H1 (cell line): Measurements from ENCODE around the gene CBFA2T2. TPM values are rescaled to one million over a fixed set of nuclear protein-coding genes. Genes with fewer than 3 reads are reported as not detected.

Experiments used
- CTCF ChIA-PET: fragments of 300-600 bp; sonication (Branson Sonifier 250); formaldehyde crosslinking; loops from one replicate; lab custom pipeline; 2021; ENCODE audit not compliant: partially characterized antibody; lab: Charles Lee
- POLR2A ChIA-PET: fragments of 300-600 bp; sonication (Branson Sonifier 250); formaldehyde crosslinking; loops from one replicate; lab custom pipeline; 2021; ENCODE audit warnings: inconsistent platforms; ENCODE audit not compliant: partially characterized antibody; lab: Charles Lee
- DNase-seq, 2 experiments: peaks; one replicate each; pipeline versions ENCODE4 v3.0.0 to v3.0.0-alpha.2; 2010 to 2022; ENCODE audit warnings: low spot score in 2 of 2, low read depth in 1 of 2, mixed read lengths in 1 of 2
- FAIRE-seq: peaks from 2 replicates; lab custom pipeline; 2011; peaks lifted over from hg19 to GRCh38; lab: Jason Lieb, UNC
- H2AFZ ChIP-seq: 2 replicates; pipeline ENCODE4 v1.8.1; 2012; ENCODE audit warnings: low read length, inconsistent platforms
- H2AK5ac ChIP-seq: 2 replicates; pipeline ENCODE4 v1.6.1; 2013; ENCODE audit warnings: low read depth, low read length
- H2BK120ac ChIP-seq: replicated peaks from 2 replicates; pipeline ENCODE3; 2013; ENCODE audit warnings: low read depth, low read length, inconsistent platforms
- H2BK12ac ChIP-seq: 2 replicates; pipeline ENCODE4 v1.6.1; 2013; ENCODE audit warnings: low read depth, low read length
- H2BK15ac ChIP-seq: 2 replicates; pipeline ENCODE4 v1.6.1; 2013; ENCODE audit warnings: low read length
- H2BK20ac ChIP-seq: 2 replicates; pipeline ENCODE4 v1.6.1; 2013; ENCODE audit warnings: low read length
- H2BK5ac ChIP-seq: 2 replicates; pipeline ENCODE4 v1.6.1; 2013; ENCODE audit warnings: low read depth, low read length
- H3K14ac ChIP-seq: 2 replicates; pipeline ENCODE4 v1.6.1; 2013; ENCODE audit warnings: inconsistent platforms; ENCODE audit not compliant: insufficient read length
- H3K18ac ChIP-seq: 2 replicates; pipeline ENCODE4 v1.6.1; 2013; ENCODE audit warnings: low read length; ENCODE audit errors: extremely low read depth
- H3K23ac ChIP-seq: 2 replicates; pipeline ENCODE4 v1.6.1; 2013; ENCODE audit warnings: inconsistent platforms; ENCODE audit not compliant: insufficient read length
- H3K23me2 ChIP-seq: 2 replicates; pipeline ENCODE4 v1.6.1; 2013; ENCODE audit warnings: low read depth, low read length
- H3K27ac ChIP-seq: 2 replicates; pipeline ENCODE4 v1.6.1; 2011; ENCODE audit warnings: low read depth, low read length, inconsistent platforms
- H3K27me3 ChIP-seq, 4 experiments: replicated peaks in 1 of 4; 1 replicate in 1 of 4; 2 replicates in 3 of 4; pipeline versions ENCODE4 v1.6.1 to v1.8.1; 2011 to 2013; ENCODE audit warnings: low read length in 3 of 4, mild to moderate bottlenecking in 3 of 4, inconsistent platforms in 2 of 4, mixed read lengths in 2 of 4, moderate library complexity in 1 of 4; ENCODE audit not compliant: control insufficient read depth in 3 of 4, insufficient read depth in 3 of 4; ENCODE audit errors: extremely low read depth in 1 of 4
- H3K36me3 ChIP-seq, 4 experiments: 2 replicates each; pipeline versions ENCODE4 v1.6.1 to v1.8.1; 2011 to 2013; ENCODE audit warnings: mild to moderate bottlenecking in 4 of 4, low read length in 3 of 4, moderate library complexity in 2 of 4, control low read depth in 1 of 4, inconsistent platforms in 1 of 4; ENCODE audit not compliant: insufficient read depth in 4 of 4, control insufficient read depth in 2 of 4
- H3K4ac ChIP-seq: replicated peaks from 2 replicates; pipeline ENCODE3; 2013; ENCODE audit warnings: low read length, low read depth, mixed read lengths, inconsistent platforms; ENCODE audit not compliant: insufficient read length
- H3K4me1 ChIP-seq, 4 experiments: replicated peaks in 1 of 4; 1 replicate in 1 of 4; 2 replicates in 3 of 4; pipeline versions ENCODE4 v1.6.1 to v1.8.1; 2011 to 2013; ENCODE audit warnings: low read length in 3 of 4, inconsistent platforms in 2 of 4, mixed read lengths in 1 of 4; ENCODE audit not compliant: insufficient read depth in 4 of 4, control insufficient read depth in 3 of 4
- H3K4me2 ChIP-seq, 2 experiments: 2 replicates each; pipeline versions ENCODE4 v1.6.1 to v1.8.1; 2011 to 2013; ENCODE audit warnings: low read depth in 2 of 2, low read length in 2 of 2, control low read depth in 1 of 2, inconsistent platforms in 1 of 2, mild to moderate bottlenecking in 1 of 2; ENCODE audit not compliant: insufficient read depth in 1 of 2
- H3K4me3 ChIP-seq, 4 experiments: fragments of 200-600, 300-600 bp in 1 of 4; sonication (generic), shearing (Covaris generic), sonication (Bioruptor Twin) in 1 of 4; 2 replicates each; pipeline versions ENCODE4 v1.5.1 to v1.8.1; 2011 to 2016; ENCODE audit warnings: low read length in 4 of 4, low read depth in 3 of 4, control low read depth in 2 of 4, inconsistent platforms in 2 of 4, mild to moderate bottlenecking in 2 of 4, mixed read lengths in 1 of 4, moderate library complexity in 1 of 4; ENCODE audit not compliant: insufficient read depth in 2 of 4; ENCODE audit errors: extremely low read depth in 1 of 4
- H3K56ac ChIP-seq: replicated peaks from 2 replicates; pipeline ENCODE3; 2013; ENCODE audit warnings: low read depth, mild to moderate bottlenecking, mixed read lengths, low read length, inconsistent platforms; ENCODE audit not compliant: insufficient read length
- H3K79me1 ChIP-seq: 2 replicates; pipeline ENCODE4 v1.6.1; 2013; ENCODE audit warnings: low read depth, low read length, control low read depth
- H3K79me2 ChIP-seq, 2 experiments: 2 replicates each; pipeline versions ENCODE4 v1.6.1 to v1.8.1; 2012 to 2013; ENCODE audit warnings: low read length in 2 of 2, mild to moderate bottlenecking in 2 of 2, inconsistent platforms in 1 of 2; ENCODE audit not compliant: insufficient read depth in 2 of 2, control insufficient read depth in 1 of 2
- H3K9ac ChIP-seq, 4 experiments: replicated peaks in 1 of 4; 1 replicate in 1 of 4; 2 replicates in 3 of 4; pipeline versions ENCODE4 v1.6.1 to v1.8.1; 2011 to 2013; ENCODE audit warnings: low read depth in 3 of 4, low read length in 3 of 4, control low read depth in 2 of 4, mild to moderate bottlenecking in 2 of 4, moderate library complexity in 2 of 4, inconsistent platforms in 1 of 4; ENCODE audit errors: extremely low read depth in 1 of 4
- H3K9me3 ChIP-seq, 2 experiments: 2 replicates each; pipeline versions ENCODE4 v1.6.1 to v1.8.1; 2012 to 2013; ENCODE audit warnings: mild to moderate bottlenecking in 2 of 2, moderate library complexity in 2 of 2, control low read depth in 1 of 2, inconsistent platforms in 1 of 2, low read depth in 1 of 2, low read length in 1 of 2, mixed read lengths in 1 of 2; ENCODE audit not compliant: insufficient read depth in 2 of 2
- H4K20me1 ChIP-seq, 2 experiments: replicated peaks in 1 of 2; 2 replicates each; pipeline versions ENCODE3 to v1.8.1; 2011 to 2013; ENCODE audit warnings: inconsistent platforms in 2 of 2, low read length in 2 of 2, mild to moderate bottlenecking in 1 of 2; ENCODE audit not compliant: insufficient read depth in 2 of 2, control insufficient read depth in 1 of 2
- H4K5ac ChIP-seq: 2 replicates; pipeline ENCODE4 v1.6.1; 2013; ENCODE audit warnings: low read length, low read depth, mixed read lengths, inconsistent platforms; ENCODE audit not compliant: insufficient read length
- H4K8ac ChIP-seq: 2 replicates; pipeline ENCODE4 v1.8.0; 2013; ENCODE audit warnings: mild to moderate bottlenecking, moderate library complexity, low read length, inconsistent platforms; ENCODE audit not compliant: insufficient read depth; ENCODE audit errors: extremely low read depth
- H4K91ac ChIP-seq: replicated peaks from 2 replicates; pipeline ENCODE3; 2013; ENCODE audit warnings: low read length, mixed read lengths, inconsistent platforms; ENCODE audit not compliant: insufficient read length
- KDM4A ChIP-seq: IDR thresholded peaks from one replicate; pipeline ENCODE4 v1.7.1; 2012; ENCODE audit warnings: low read depth, mild to moderate bottlenecking, moderate library complexity, low read length, inconsistent platforms; ENCODE audit not compliant: severe bottlenecking
- NRF1 ChIP-seq: IDR thresholded peaks from 2 replicates; pipeline ENCODE4 v1.6.1; 2011; ENCODE audit warnings: mild to moderate bottlenecking, low read depth, low read length, improper control_type of control experiment
- PHF8 ChIP-seq: fragments of 200-600 bp; sonication (generic); conservative IDR thresholded peaks from 2 replicates; pipeline ENCODE4 v1.7.1; 2012; ENCODE audit warnings: low read depth, mild to moderate bottlenecking, inconsistent platforms, low read length, moderate library complexity
- POLR2A ChIP-seq, 2 experiments: IDR thresholded peaks; 1 replicate in 1 of 2; 2 replicates in 1 of 2; pipeline ENCODE4 v1.6.1; 2011; ENCODE audit warnings: low read depth in 2 of 2, low read length in 2 of 2, mild to moderate bottlenecking in 2 of 2; ENCODE audit errors: control extremely low read depth in 1 of 2
- RBBP5 ChIP-seq: IDR thresholded peaks from 2 replicates; pipeline ENCODE4 v1.7.1; 2012; ENCODE audit warnings: low read depth, mild to moderate bottlenecking, inconsistent platforms, low read length, moderate library complexity, borderline replicate concordance
- RNF2 ChIP-seq: fragments of 200-900, 300-1000 bp; sonication (generic); IDR thresholded peaks from 2 replicates; pipeline ENCODE4 v1.7.1; 2016; ENCODE audit warnings: borderline replicate concordance, low read depth, mild to moderate bottlenecking, antibody characterized with exemption, low read length; ENCODE audit not compliant: poor library complexity, severe bottlenecking; ENCODE audit errors: missing control alignments
- WGBS, 2 experiments: shearing (Covaris generic) in 1 of 2; methylation state at CpG; one replicate each; pipeline versions ENCODE4 v1.1.6 to v1.1.7; 2013 to 2015; ENCODE audit warnings: low lambda C conversion rate in 2 of 2, mixed read lengths in 2 of 2, inconsistent platforms in 1 of 2, low coverage in 1 of 2, missing lambda C conversion rate in 1 of 2; ENCODE audit not compliant: insufficient replicate concordance in 2 of 2, insufficient coverage in 1 of 2, insufficient read length in 1 of 2; ENCODE audit errors: extremely low coverage in 1 of 2, missing lambda C conversion rate in 1 of 2; 5-methylcytosine and 5-hydroxymethylcytosine counted together
- polyA plus RNA-seq, 7 experiments: library from polyadenylated mRNA; depleted of rRNA in 3 of 7; stranded (reverse) in 5 of 7; unstranded in 2 of 7; fragments of >200 nt in 5 of 7; fragments of 200-250 nt in 2 of 7; gene quantifications; 1 replicate in 5 of 7; 2 replicates in 1 of 7; 4 replicates in 1 of 7; pipeline versions ENCODE4 v1.2.1 to v1.2.3, GENCODE V29; 2011 to 2013; ENCODE audit warnings: missing spikeins in 2 of 7, mixed read lengths in 2 of 7
- total RNA-seq: library from RNA; stranded (reverse); fragmentation: NEBNext Ultra II Directional; extraction: Animal tissue kit (Norgen Biotek cat#: 25700); gene quantifications from 2 replicates; pipeline ENCODE4 v1.2.1, GENCODE V29; 2021

Gene CBFA2T2
- total and polyA plus RNA-seq, 2 of the 8 experiments (the other 6 are each of a cell fraction or from before 2014, with no cell fraction given), result 11.6 to 12.9 TPM

- H3K9ac ChIP-seq, result no peak overlapping the region
- no peak overlapping the region for H3K23ac ChIP-seq
- no peak overlapping the region for H2BK12ac ChIP-seq
- H4K8ac ChIP-seq, result no peak overlapping the region
- no peak overlapping the region for H3K27ac ChIP-seq
- 83% methylated on average over 1 of the region's 1 CpG; no CpG with 5 or more reads in 1 of the 2 experiments for WGBS, 2 experiments
- no peaks in the 10 kb centered on the region for H3K23me2 ChIP-seq
- peaks cover 0 to 2% of the 10 kb centered on the region in 2 experiments for H4K20me1 ChIP-seq
- H3K4ac ChIP-seq, result no peak overlapping the region
- FAIRE-seq, result no peak
- no peaks in the 10 kb centered on the region for H3K9me3 ChIP-seq
- H3K14ac ChIP-seq, result no peak overlapping the region
- CTCF ChIA-PET, result interaction anchor here (0.5 to 4.0 kb wide), 3 partner anchors 10 to 65 kb away, joined by 4 to 14 read pairs (median 6); no protein-coding TSS in a partner anchor
- H4K91ac ChIP-seq, result no peak overlapping the region
- no peaks in the 10 kb centered on the region for H3K79me2 ChIP-seq
- H3K4me1 ChIP-seq, result peaks cover 0 to 6% (median 0%) of the 10 kb centered on the region in 4 experiments; a peak in 1 of 7 replicates
- TF ChIP-seq KDM4A, result no peak
- TF ChIP-seq POLR2A (IDR thresholded peaks at IDR 0.05; ENCODE audit: control extremely low read depth in 1 of 2, low read depth in 2 of 2, low read length in 2 of 2), result no peak
- TF ChIP-seq NRF1, result no peak
- TF ChIP-seq RNF2, result no peak
- TF ChIP-seq PHF8, result no peak
- TF ChIP-seq RBBP5, result no peak
- H3K36me3 ChIP-seq, result no peaks in the 10 kb centered on the region
- POLR2A ChIA-PET, result no interaction called here
- no peak overlapping the region for H2AFZ ChIP-seq
- H3K18ac ChIP-seq, result no peak overlapping the region
- H2AK5ac ChIP-seq, result no peak overlapping the region
- no peak overlapping the region for H3K4me3 ChIP-seq
- no peak overlapping the region for H4K5ac ChIP-seq
- no peak overlapping the region for H2BK5ac ChIP-seq
- no peak overlapping the region for H2BK15ac ChIP-seq
- no peaks in the 10 kb centered on the region; the same call in 1 of the 2 replicates for H3K79me1 ChIP-seq
- H2BK20ac ChIP-seq, result no peak overlapping the region
- no peak overlapping the region for H2BK120ac ChIP-seq
- H3K4me2 ChIP-seq, result no peak overlapping the region
- H3K56ac ChIP-seq, result no peak overlapping the region
- no peak for DNase-seq
- no peaks in the 10 kb centered on the region for H3K27me3 ChIP-seq
Observed at GRCh38 chr20:33578510-33578909, 88.6 kb downstream of the CBFA2T2 start.
